Nephron progenitor cell (in vitro differentiated cells): ENCODE measurements around the gene PLXNA4.

Experiments used
- DNase-seq: peaks from one replicate; pipeline ENCODE4 v3.0.0; 2021
- H3K27ac Mint-ChIP-seq: 2 replicates; pipeline ENCODE4 v1.8.0; 2021; ENCODE audit warnings: mild to moderate bottlenecking, moderate library complexity, mixed read lengths
- H3K27me3 Mint-ChIP-seq: 2 replicates; pipeline ENCODE4 v1.8.0; 2021; ENCODE audit warnings: mild to moderate bottlenecking, low read depth, mixed read lengths; ENCODE audit not compliant: poor library complexity
- H3K36me3 Mint-ChIP-seq: 2 replicates; pipeline ENCODE4 v1.8.0; 2021; ENCODE audit warnings: low read depth, mixed read lengths
- H3K4me1 Mint-ChIP-seq: 2 replicates; pipeline ENCODE4 v1.8.0; 2021; ENCODE audit warnings: mixed read lengths
- H3K4me3 Mint-ChIP-seq: 2 replicates; pipeline ENCODE4 v1.8.0; 2021; ENCODE audit warnings: mild to moderate bottlenecking, moderate library complexity, mixed read lengths
- H3K9me3 Mint-ChIP-seq: 2 replicates; pipeline ENCODE4 v1.8.0; 2021; ENCODE audit warnings: mild to moderate bottlenecking, moderate library complexity, mixed read lengths
- CTCF ChIP-seq: fragments of 200-600 bp; sonication (generic); IDR thresholded peaks from 2 replicates; pipeline ENCODE4 v1.5.0; 2021; ENCODE audit warnings: antibody characterized with exemption

The PLXNA4 gene

GRCh38 chr7:132419542-132419941 is 156.7 kb downstream of the PLXNA4 start:
- DNase-seq, result no peak
- Mint-ChIP-seq H3K4me1 (peaks cover 87% of the 10 kb centered on the region), H3K36me3 (peaks cover 9% of the 10 kb centered on the region), H3K27me3 (peaks cover 43% of the 10 kb centered on the region), H3K27ac (no peak overlapping the region), H3K9me3 (peaks cover 10% of the 10 kb centered on the region), H3K4me3 (no peak overlapping the region)
- no peak for TF ChIP-seq CTCF

- no peak for DNase-seq
- peak overlapping the region; percentile 2 for H3K27ac Mint-ChIP-seq
- peak overlapping the region; percentile 16 for H3K4me3 Mint-ChIP-seq
- H3K4me1 Mint-ChIP-seq, result peaks cover 81% of the 10 kb centered on the region
- peaks cover 9% of the 10 kb centered on the region for H3K36me3 Mint-ChIP-seq
- H3K9me3 Mint-ChIP-seq, result peaks cover 10% of the 10 kb centered on the region
- peaks cover 45% of the 10 kb centered on the region for H3K27me3 Mint-ChIP-seq
- TF ChIP-seq CTCF, result no peak
These were observed 157.4 kb downstream of the PLXNA4 start for GRCh38 chr7:132418840-132419239.

GRCh38 chr7:132417103-132417906 is 159.0 kb downstream of the PLXNA4 start:
- Mint-ChIP-seq H3K27ac (peak overlapping the region; percentile 37), H3K36me3 (peaks cover 9% of the 10 kb centered on the region), H3K9me3 (peaks cover 10% of the 10 kb centered on the region), H3K4me1 (peaks cover 72% of the 10 kb centered on the region), H3K27me3 (peaks cover 45% of the 10 kb centered on the region), H3K4me3 (no peak overlapping the region)
- no peak for DNase-seq
- TF ChIP-seq CTCF, result no peak

GRCh38 chr7:132416395-132416794 is 159.9 kb downstream of the PLXNA4 start:
- no peak overlapping the region for H3K27ac Mint-ChIP-seq
- no peak for DNase-seq
- H3K27me3 Mint-ChIP-seq, result peaks cover 39% of the 10 kb centered on the region
- TF ChIP-seq CTCF, result no peak
- H3K4me3 Mint-ChIP-seq, result no peak overlapping the region
- H3K9me3 Mint-ChIP-seq, result peaks cover 9% of the 10 kb centered on the region
- H3K4me1 Mint-ChIP-seq, result peaks cover 69% of the 10 kb centered on the region
- H3K36me3 Mint-ChIP-seq, result peaks cover 8% of the 10 kb centered on the region

- Mint-ChIP-seq H3K9me3 (no peaks in the 10 kb centered on the region), H3K36me3 (no peaks in the 10 kb centered on the region), H3K27ac (no peak overlapping the region), H3K4me1 (peaks cover 65% of the 10 kb centered on the region), H3K27me3 (peaks cover 38% of the 10 kb centered on the region), H3K4me3 (no peak overlapping the region)
- DNase-seq, result no peak
- TF ChIP-seq CTCF, result no peak
These were observed 161.0 kb downstream of the PLXNA4 start for GRCh38 chr7:132415259-132415658.

GRCh38 chr7:132414857-132415256 is 161.4 kb downstream of the PLXNA4 start:
- Mint-ChIP-seq H3K27me3 (peaks cover 34% of the 10 kb centered on the region), H3K4me1 (peaks cover 65% of the 10 kb centered on the region), H3K9me3 (no peaks in the 10 kb centered on the region), H3K36me3 (no peaks in the 10 kb centered on the region), H3K27ac (peak overlapping the region; percentile 9), H3K4me3 (no peak overlapping the region)
- no peak for DNase-seq
- TF ChIP-seq CTCF, result no peak
